Calu3 (cell line): ENCODE data around the gene BRAT1. TPM values are rescaled to one million over a fixed set of nuclear protein-coding genes. Genes with fewer than 3 reads are reported as not detected.

Source experiments
- BruUV-seq: library from RNA; stranded (reverse); fragments of 400-500 nt; replicated peaks from 2 replicates; lab custom pipeline; 2021; lab: Mats Ljungman, UMichigan
- CTCF ChIA-PET: fragments of 300-600 bp; sonication (Branson Sonifier 250); formaldehyde crosslinking; loops from one replicate; lab custom pipeline; 2022; ENCODE audit warnings: antibody characterized with exemption; lab: Charles Lee
- DNase-seq: peaks from one replicate; pipeline ENCODE4 v3.0.0; 2022
- H3K27ac Mint-ChIP-seq: one replicate; pipeline ENCODE4 v1.8.0; 2022; ENCODE audit warnings: mixed read lengths; ENCODE audit not compliant: unreplicated experiment
- H3K27me3 Mint-ChIP-seq: one replicate; pipeline ENCODE4 v1.8.0; 2022; ENCODE audit warnings: mixed read lengths; ENCODE audit not compliant: unreplicated experiment
- H3K36me3 Mint-ChIP-seq: one replicate; pipeline ENCODE4 v1.8.0; 2022; ENCODE audit warnings: mild to moderate bottlenecking, moderate library complexity, mixed read lengths; ENCODE audit not compliant: insufficient read depth, unreplicated experiment
- H3K4me1 Mint-ChIP-seq: one replicate; pipeline ENCODE4 v1.8.0; 2022; ENCODE audit warnings: mild to moderate bottlenecking, low read depth, mixed read lengths; ENCODE audit not compliant: unreplicated experiment
- H3K4me3 Mint-ChIP-seq: one replicate; pipeline ENCODE4 v1.8.0; 2022; ENCODE audit warnings: mild to moderate bottlenecking, low read depth, moderate library complexity, mixed read lengths; ENCODE audit not compliant: unreplicated experiment
- H3K9me3 Mint-ChIP-seq: one replicate; pipeline ENCODE4 v1.8.0; 2022; ENCODE audit warnings: low read depth, mixed read lengths; ENCODE audit not compliant: unreplicated experiment
- intact Hi-C: fragments of 100-400 bp; cut with micrococcal nuclease; formaldehyde crosslinking; loops from one replicate; pipeline ENCODE4 v1.10.0; 2022; ENCODE audit not compliant: unreplicated experiment
- total RNA-seq: library from RNA; stranded (reverse); gene quantifications from 2 replicates; pipeline ENCODE4 v1.2.3, GENCODE V29; 2022
- TF ChIP-seq, protein P1 (sequence below): fragments of 200-600 bp; IDR thresholded peaks from one replicate; pipeline ENCODE4 v1.8.0; 2022; ENCODE audit warnings: antibody characterized with exemption; ENCODE audit not compliant: unreplicated experiment

BRAT1 gene
- total RNA-seq, 1 experiment from 2014 or later: 59.6 TPM

DNA sequence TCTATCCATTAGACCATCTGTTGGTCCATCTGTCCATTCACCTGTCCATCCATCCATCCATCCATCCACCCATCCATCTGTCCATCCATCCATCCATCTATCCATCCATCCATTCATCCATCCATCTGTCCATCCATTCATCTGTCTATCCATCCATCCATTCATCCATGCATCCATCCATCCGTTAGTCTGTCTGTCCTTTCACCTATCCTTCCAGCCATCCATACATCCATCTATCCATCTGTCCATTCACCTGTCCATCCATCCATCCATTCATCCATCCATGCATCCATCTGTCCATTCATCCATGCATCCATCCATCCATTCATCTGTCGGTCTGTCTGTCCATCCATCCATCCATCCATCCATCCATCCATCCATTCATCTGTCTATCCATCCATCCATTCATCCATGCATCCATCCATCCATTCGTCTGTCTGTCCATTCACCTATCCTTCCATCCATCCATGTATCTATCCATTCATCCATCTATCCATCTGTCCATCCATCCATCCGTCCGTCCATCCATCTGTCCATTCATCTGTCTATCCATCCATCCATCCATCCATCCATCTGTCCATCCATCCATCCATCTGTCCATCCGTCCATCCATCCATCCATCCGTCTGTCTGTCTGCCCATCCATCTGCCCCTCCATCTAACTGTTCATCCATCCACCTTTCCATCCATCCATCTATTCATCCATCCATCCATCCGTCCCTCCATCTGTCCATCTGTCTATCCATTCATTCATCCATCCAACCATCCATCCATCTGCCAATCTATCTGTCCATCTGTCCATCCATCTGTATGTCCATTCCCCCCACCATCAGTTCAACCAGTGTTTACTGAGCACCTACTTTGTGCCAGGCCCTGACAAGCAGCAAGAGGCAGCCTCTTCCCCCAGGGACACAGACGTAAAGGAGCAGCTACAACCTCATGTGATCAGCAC lies 40.6 kb downstream of the BRAT1 start:
- Mint-ChIP-seq H3K36me3 (peaks cover 24% of the 10 kb centered on the region), H3K27ac (no peak overlapping the region), H3K4me1 (peaks cover 45% of the 10 kb centered on the region), H3K27me3 (no peaks in the 10 kb centered on the region), H3K9me3 (no peaks in the 10 kb centered on the region), H3K4me3 (no peak overlapping the region)
- TF ChIP-seq, protein P1, sequence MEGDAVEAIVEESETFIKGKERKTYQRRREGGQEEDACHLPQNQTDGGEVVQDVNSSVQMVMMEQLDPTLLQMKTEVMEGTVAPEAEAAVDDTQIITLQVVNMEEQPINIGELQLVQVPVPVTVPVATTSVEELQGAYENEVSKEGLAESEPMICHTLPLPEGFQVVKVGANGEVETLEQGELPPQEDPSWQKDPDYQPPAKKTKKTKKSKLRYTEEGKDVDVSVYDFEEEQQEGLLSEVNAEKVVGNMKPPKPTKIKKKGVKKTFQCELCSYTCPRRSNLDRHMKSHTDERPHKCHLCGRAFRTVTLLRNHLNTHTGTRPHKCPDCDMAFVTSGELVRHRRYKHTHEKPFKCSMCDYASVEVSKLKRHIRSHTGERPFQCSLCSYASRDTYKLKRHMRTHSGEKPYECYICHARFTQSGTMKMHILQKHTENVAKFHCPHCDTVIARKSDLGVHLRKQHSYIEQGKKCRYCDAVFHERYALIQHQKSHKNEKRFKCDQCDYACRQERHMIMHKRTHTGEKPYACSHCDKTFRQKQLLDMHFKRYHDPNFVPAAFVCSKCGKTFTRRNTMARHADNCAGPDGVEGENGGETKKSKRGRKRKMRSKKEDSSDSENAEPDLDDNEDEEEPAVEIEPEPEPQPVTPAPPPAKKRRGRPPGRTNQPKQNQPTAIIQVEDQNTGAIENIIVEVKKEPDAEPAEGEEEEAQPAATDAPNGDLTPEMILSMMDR: no peak
- CTCF ChIA-PET: no interaction called here
- intact Hi-C loops: no loop called here
- DNase-seq: no peak
- BruUV-seq: no TSS peak

DNA sequence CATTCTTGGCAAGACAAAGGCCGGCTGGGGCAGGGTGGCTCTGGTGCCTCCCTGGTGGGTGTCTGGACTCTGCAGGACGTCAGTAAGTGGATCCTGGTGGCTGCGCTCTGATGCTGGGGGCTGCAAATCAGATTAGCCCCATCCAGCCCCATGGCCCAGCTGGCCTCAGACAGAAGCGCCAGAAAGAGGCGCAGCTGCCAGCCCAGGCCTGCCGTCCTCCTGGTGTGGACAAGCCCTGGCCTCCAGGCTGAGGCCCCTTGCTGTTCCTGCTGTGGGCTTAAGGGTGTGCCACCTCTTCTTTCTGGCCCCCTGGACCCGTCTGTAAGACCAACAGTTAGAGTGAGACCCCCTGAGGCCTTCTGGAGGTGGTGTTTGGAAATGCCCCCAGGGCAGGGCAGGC lies 41.6 kb downstream of the BRAT1 start:
- no TSS peak for BruUV-seq
- intact Hi-C loops: no loop called here
- CTCF ChIA-PET: no interaction called here
- DNase-seq: no peak
- H3K9me3 Mint-ChIP-seq: no peaks in the 10 kb centered on the region
- H3K27ac Mint-ChIP-seq: no peak overlapping the region
- H3K4me1 Mint-ChIP-seq: peaks cover 53% of the 10 kb centered on the region
- H3K27me3 Mint-ChIP-seq: no peaks in the 10 kb centered on the region
- TF ChIP-seq, protein P1: no peak
- H3K36me3 Mint-ChIP-seq: peaks cover 18% of the 10 kb centered on the region
- H3K4me3 Mint-ChIP-seq: no peak overlapping the region

DNA sequence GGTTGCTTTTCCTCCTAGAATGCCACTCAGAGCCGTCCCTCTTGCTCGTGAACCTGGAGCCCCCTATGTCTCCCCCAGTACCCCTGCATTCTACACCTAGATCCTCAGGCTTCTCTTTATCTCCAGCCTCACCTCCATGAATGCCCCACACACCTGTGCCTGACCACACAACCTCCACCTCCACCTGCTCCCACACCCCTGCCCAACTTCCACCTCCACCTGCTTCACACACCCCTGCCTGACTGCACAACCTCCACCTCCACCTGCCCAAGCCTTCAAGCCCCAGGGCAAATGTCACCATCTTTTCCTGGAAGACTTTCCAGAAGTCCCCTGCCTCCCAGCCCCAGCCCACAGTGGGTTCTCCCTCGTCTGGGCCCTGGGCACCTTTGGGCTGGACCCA lies 42.6 kb downstream of the BRAT1 start:
- Mint-ChIP-seq H3K4me3 (no peak overlapping the region), H3K27me3 (no peaks in the 10 kb centered on the region), H3K27ac (no peak overlapping the region), H3K9me3 (no peaks in the 10 kb centered on the region), H3K36me3 (peaks cover 10% of the 10 kb centered on the region), H3K4me1 (peaks cover 51% of the 10 kb centered on the region)
- TF ChIP-seq, protein P1: no peak
- no TSS peak for BruUV-seq
- DNase-seq: no peak
- CTCF ChIA-PET: interaction anchor here (0.6 to 1.5 kb wide), 2 partner anchors 11 to 44 kb away, joined by 3 read pairs; no protein-coding TSS in a partner anchor
- intact Hi-C loops: no loop called here

DNA sequence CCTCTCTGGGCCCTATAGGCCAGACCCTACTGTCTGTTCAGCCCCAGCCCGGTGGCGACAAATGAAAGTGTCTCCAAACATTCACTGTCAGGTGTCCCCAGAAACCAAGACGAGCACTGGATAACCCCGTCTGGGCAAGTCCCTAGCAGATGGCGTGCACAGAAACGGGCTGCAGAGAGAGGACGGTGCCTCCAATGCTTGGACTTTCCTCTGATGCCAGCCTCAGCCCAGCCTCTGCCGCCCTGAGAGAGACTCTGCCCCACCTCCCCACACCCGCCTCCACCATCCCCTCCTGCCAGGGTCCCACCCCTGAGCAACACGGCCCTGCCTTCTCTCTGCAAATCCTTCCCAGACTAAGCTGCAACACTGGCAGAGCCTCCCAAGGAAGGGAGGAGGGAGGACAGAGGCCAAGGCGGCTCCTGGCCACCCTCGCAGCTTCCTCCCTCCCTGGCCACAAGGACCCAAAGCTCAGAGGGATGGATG lies 43.1 kb downstream of the BRAT1 start:
- no TSS peak for BruUV-seq
- peaks cover 10% of the 10 kb centered on the region for H3K36me3 Mint-ChIP-seq
- TF ChIP-seq, protein P1: no peak
- no peak overlapping the region for H3K27ac Mint-ChIP-seq
- H3K4me3 Mint-ChIP-seq: no peak overlapping the region
- CTCF ChIA-PET: interaction anchor here (0.6 to 1.5 kb wide), 2 partner anchors 10 to 43 kb away, joined by 3 read pairs; no protein-coding TSS in a partner anchor
- no peaks in the 10 kb centered on the region for H3K27me3 Mint-ChIP-seq
- intact Hi-C loops: no loop called here
- no peaks in the 10 kb centered on the region for H3K9me3 Mint-ChIP-seq
- no peak for DNase-seq
- peaks cover 46% of the 10 kb centered on the region for H3K4me1 Mint-ChIP-seq
